GM12872 (cell line): ENCODE data around the gene DR1.

Experiments
- CTCF ChIP-seq: IDR thresholded peaks from 3 replicates; pipeline ENCODE4 v1.5.1; 2011; ENCODE audit warnings: low read depth, mild to moderate bottlenecking, low read length, moderate library complexity; ENCODE audit not compliant: insufficient read depth

Gene DR1

GRCh38 chr1:93349231-93350135, 3.8 kb downstream of the DR1 start:
- TF ChIP-seq CTCF: no peak

DNA sequence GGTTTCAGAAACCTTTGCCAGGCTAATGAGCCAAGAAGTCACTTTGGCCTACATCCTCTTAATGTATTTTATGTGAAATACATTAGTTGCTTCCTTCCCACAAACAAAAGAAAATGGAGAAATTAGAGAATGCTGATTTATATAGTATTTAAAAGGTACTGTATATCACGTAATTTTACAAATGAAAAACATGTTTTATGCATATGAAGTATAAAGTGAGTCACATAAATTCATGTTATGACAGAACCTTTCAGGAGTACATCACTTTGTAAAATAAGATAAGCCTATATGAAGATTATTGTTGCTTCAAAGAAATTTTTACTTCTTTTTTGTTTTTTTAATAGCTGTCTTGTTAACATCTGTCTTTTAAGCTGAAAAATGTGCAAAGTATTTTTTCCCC, 4.6 kb downstream of the DR1 start:
- no peak for TF ChIP-seq CTCF

DNA sequence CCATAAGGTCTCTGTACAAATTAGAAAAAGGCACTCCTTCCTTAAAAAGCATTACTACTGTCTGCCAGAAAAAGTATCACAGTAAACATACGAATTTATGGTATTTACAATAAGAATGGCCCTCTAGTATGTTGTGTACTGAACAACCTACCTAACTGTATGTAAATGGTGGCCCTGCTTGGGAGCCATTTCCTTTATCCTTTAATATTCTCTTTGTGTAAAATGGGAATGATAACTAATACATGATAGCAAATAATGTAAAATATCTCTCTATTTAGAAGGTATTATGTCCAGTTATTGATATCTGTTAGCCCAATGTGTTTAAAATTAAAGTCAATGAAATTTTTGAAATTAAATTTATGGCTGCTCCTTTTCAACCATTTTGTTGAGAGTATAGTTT, 5.2 kb downstream of the DR1 start:
- TF ChIP-seq CTCF: no peak

DNA sequence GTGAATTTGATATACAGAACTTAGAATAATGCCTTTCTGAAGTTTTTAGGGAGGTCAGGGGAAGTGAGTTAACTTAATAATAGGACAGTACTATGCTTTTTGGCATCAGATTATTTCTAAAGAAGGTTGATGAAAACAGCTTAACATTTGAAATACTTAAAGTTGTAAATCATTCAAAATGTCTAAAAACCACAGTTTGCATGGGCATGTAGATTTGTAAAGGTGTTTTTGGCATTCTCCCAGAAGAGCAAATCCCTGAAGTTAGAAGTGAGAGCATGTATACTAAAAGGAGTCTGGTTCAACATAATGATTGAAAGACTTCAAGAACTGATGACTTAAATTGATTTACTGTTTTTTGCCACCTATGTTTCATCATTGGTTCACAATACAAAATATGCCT, 6.7 kb downstream of the DR1 start:
- TF ChIP-seq CTCF: no peak

- no peak for TF ChIP-seq CTCF
Observed at GRCh38 chr1:93353286-93353685, 7.6 kb downstream of the DR1 start.

DNA sequence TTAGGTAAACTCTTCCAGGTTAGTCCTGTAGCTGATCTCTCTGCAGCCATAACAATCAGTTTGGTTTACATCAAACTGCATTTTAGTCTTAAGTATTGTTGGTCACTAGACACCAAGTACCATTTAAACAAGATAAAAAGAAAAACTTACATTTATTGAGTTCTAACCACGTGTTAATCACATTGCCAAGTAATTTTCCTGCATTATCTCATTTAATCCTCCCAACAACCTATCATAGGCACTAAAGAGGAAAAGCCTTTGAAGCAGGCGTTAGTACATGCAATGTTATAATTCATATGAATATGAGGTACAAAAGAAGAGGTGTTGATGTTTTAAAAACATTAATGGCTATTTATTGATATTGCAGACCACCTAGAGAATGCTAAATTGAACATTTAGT, 9.0 kb downstream of the DR1 start:
- no peak for TF ChIP-seq CTCF

DNA sequence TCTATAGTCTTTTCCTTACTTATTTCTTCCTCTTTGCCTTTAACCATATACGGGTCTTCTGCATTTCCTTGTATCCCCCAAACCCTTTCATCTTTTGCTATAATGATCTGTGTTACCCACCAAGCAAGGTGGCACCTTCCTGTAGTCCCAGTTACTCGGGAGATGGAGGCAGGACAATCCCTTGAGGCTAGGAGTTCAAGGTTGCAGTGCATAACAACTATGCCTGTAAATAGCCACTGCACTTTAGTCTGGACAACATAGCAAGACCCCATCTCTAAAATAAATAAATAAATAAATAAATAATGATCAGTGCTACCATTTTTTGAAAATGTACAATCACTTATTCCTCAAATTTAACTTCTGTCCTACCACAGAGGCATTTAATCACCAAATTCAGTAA, 11.5 kb downstream of the DR1 start:
- TF ChIP-seq CTCF: no peak
